Vagina (tissue), 2 donors: ENCODE results near the gene PRKAG2.

Source experiments
- CTCF ChIP-seq, 3 experiments: fragments of 450-650 bp in 2 of 3; fragments of 200-600 bp in 1 of 3; sonication (generic) in 1 of 3; IDR thresholded peaks; one replicate each; pipeline ENCODE4 v1.5.1; 2017 to 2019; ENCODE audit warnings: antibody characterized with exemption in 3 of 3, mild to moderate bottlenecking in 2 of 3, moderate library complexity in 2 of 3
- POLR2A ChIP-seq, 2 donors: fragments of 450-650 bp; IDR thresholded peaks; one replicate each; pipeline ENCODE4 v1.6.1; 2017; ENCODE audit warnings: antibody characterized with exemption in 2 of 2, mild to moderate bottlenecking in 2 of 2, moderate library complexity in 2 of 2
- POLR2AphosphoS5 ChIP-seq, 2 donors: sonication (generic); formaldehyde crosslinking; IDR thresholded peaks; one replicate each; pipeline ENCODE4 v1.9.0; 2017; ENCODE audit warnings: antibody characterized with exemption in 2 of 2, mild to moderate bottlenecking in 2 of 2, low read depth in 1 of 2; ENCODE audit not compliant: insufficient read depth in 1 of 2

DNA sequence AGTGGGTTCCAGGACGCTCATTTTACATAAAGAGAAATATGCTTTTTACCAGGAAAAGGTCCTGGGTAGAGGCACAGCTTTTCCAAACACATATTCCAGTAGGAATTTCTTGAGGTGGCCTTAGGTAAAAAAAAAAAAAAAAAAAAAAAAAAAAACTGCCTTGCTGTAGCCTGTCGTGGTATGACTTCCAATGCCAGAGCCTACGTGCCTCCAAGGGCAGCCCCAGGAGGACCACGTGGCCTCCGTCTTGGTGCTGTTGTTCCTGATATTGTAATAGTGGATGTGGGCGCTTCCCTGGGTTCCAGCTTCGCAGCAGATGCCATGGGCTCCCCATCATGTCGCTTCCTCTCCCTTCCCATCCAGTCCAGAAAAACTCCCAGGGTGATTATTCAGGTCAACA, 49.3 kb downstream of the PRKAG2 start:
- TF ChIP-seq CTCF (IDR thresholded peaks at IDR 0.05), result no peak
- TF ChIP-seq POLR2A (IDR thresholded peaks at IDR 0.05), result no peak
- no peak for TF ChIP-seq POLR2AphosphoS5 (IDR thresholded peaks at IDR 0.05; ENCODE audit: insufficient read depth in 1 of 2, low read depth in 1 of 2)
